Activated CD4-positive, CD25-positive, alpha-beta regulatory T cell treated with anti-CD3 and anti-CD28 coated beads, Interleukin-2, amount 50 U/mL, for 16 hours (primary cell): ENCODE measurements around the gene DUSP14.
"Not testable (repeated sequence)": the region's sequence is repeated elsewhere in the genome, so short reads cannot be mapped to it uniquely, and the experiment has no call there.

Source experiments
- DNase-seq: peaks from one replicate; pipeline ENCODE4 v3.0.0-alpha.2; 2020; ENCODE audit warnings: low read depth, low spot score

DUSP14 gene

GRCh38 chr17:37483311-37484039 lies 6.2 kb upstream of the DUSP14 start:
- no peak for DNase-seq

- DNase-seq = no peak
Measured at GRCh38 chr17:37485938-37486570, 3.6 kb upstream of the DUSP14 start.

GRCh38 chr17:37488009-37488604 lies 1.6 kb upstream of the DUSP14 start:
- DNase-seq = no peak

- peak; percentile 17 for DNase-seq
Measured at GRCh38 chr17:37488607-37489196, 989 bp upstream of the DUSP14 start.

GRCh38 chr17:37490022-37490587 lies 414 bp downstream of the DUSP14 start:
- peak; percentile 40 for DNase-seq

- DNase-seq = no peak
Measured at GRCh38 chr17:37490638-37491614, 1.2 kb downstream of the DUSP14 start.

- no peak for DNase-seq
Measured at GRCh38 chr17:37492167-37492566, 2.5 kb downstream of the DUSP14 start.

GRCh38 chr17:37493249-37494027 lies 3.7 kb downstream of the DUSP14 start:
- DNase-seq = no peak

- DNase-seq = no peak
Measured at GRCh38 chr17:37494401-37494831, 4.7 kb downstream of the DUSP14 start.

GRCh38 chr17:37494971-37495370 lies 5.3 kb downstream of the DUSP14 start:
- no peak for DNase-seq

- DNase-seq = no peak
Measured at GRCh38 chr17:37500378-37500777, 10.7 kb downstream of the DUSP14 start.

GRCh38 chr17:37502009-37502936 lies 12.6 kb downstream of the DUSP14 start:
- no peak for DNase-seq

- no peak for DNase-seq
Measured at GRCh38 chr17:37503148-37503547, 13.5 kb downstream of the DUSP14 start.

GRCh38 chr17:37505333-37505732 lies 15.6 kb downstream of the DUSP14 start:
- DNase-seq = no peak

- DNase-seq = no peak
Measured at GRCh38 chr17:37506678-37507077, 17.0 kb downstream of the DUSP14 start.

GRCh38 chr17:37507111-37507510 lies 17.4 kb downstream of the DUSP14 start:
- DNase-seq = no peak

GRCh38 chr17:37510056-37510455 lies 20.4 kb downstream of the DUSP14 start:
- no peak for DNase-seq

- not testable (repeated sequence) for DNase-seq
Measured at GRCh38 chr17:37511642-37512041, 22.0 kb downstream of the DUSP14 start.

GRCh38 chr17:37512442-37513068 lies 22.9 kb downstream of the DUSP14 start:
- DNase-seq = no peak
